ENCODE data around the gene CPAMD8.

- TF ChIP-seq CTCF (IDR thresholded peaks at IDR 0.05; ENCODE audit: poor library complexity) (no peak), EZH2phosphoT487 (IDR thresholded peaks at IDR 0.05; ENCODE audit: low read depth, severe bottlenecking, unreplicated experiment) (no peak)
Observed at GRCh38 chr19:16860118-16860517, 166.5 kb downstream of the CPAMD8 start.
